ENCODE data around the gene EPX. TPM values are rescaled to one million over a fixed set of nuclear protein-coding genes. Genes with fewer than 3 reads are reported as not detected.

Gene EPX
- total RNA-seq, 1 experiment from 2014 or later: not detected

GRCh38 chr17:58186591-58186990 is 5.9 kb upstream of the EPX start:
- no peak for DNase-seq (ENCODE audit: low read depth)

GRCh38 chr17:58187063-58187462 is 5.5 kb upstream of the EPX start:
- DNase-seq (ENCODE audit: low read depth): no peak

GRCh38 chr17:58187675-58188074 is 4.9 kb upstream of the EPX start:
- no peak for DNase-seq (ENCODE audit: low read depth)

GRCh38 chr17:58189436-58190146 is 2.9 kb upstream of the EPX start:
- peak; percentile 90 for DNase-seq (ENCODE audit: low read depth)

GRCh38 chr17:58191241-58191896 is 1.2 kb upstream of the EPX start:
- no peak for DNase-seq (ENCODE audit: low read depth)

GRCh38 chr17:58193641-58194255 is 1.2 kb downstream of the EPX start:
- no peak for DNase-seq (ENCODE audit: low read depth)

- DNase-seq (ENCODE audit: low read depth): no peak
Measured at GRCh38 chr17:58195518-58196123, 3.1 kb downstream of the EPX start.

GRCh38 chr17:58196610-58197009 is 4.1 kb downstream of the EPX start:
- no peak for DNase-seq (ENCODE audit: low read depth)

GRCh38 chr17:58200024-58200633 is 7.6 kb downstream of the EPX start:
- DNase-seq (ENCODE audit: low read depth): peak; percentile 63

- no peak for DNase-seq (ENCODE audit: low read depth)
Measured at GRCh38 chr17:58202859-58203258, 10.3 kb downstream of the EPX start.

GRCh38 chr17:58204796-58205195 is 12.3 kb downstream of the EPX start:
- peak; percentile 79 for DNase-seq (ENCODE audit: low read depth)

GRCh38 chr17:58205936-58206335 is 13.4 kb downstream of the EPX start:
- DNase-seq (ENCODE audit: low read depth): no peak

GRCh38 chr17:58207451-58207850 is 14.9 kb downstream of the EPX start:
- no peak for DNase-seq (ENCODE audit: low read depth)

GRCh38 chr17:58208344-58208743 is 15.8 kb downstream of the EPX start:
- no peak for DNase-seq (ENCODE audit: low read depth)

- DNase-seq (ENCODE audit: low read depth): no peak
Measured at GRCh38 chr17:58210922-58211321, 18.4 kb downstream of the EPX start.

- no peak for DNase-seq (ENCODE audit: low read depth)
Measured at GRCh38 chr17:58215685-58216084, 23.2 kb downstream of the EPX start.

GRCh38 chr17:58217766-58218165 is 25.2 kb downstream of the EPX start:
- DNase-seq (ENCODE audit: low read depth): no peak

GRCh38 chr17:58219007-58219788 is 26.7 kb downstream of the EPX start, which contains the start of gene MKS1:
MKS1 (minus strand) TSS chr17:58219255; CDS start chr17:58219230, 25 bp downstream.
- peak; percentile 85 for DNase-seq (ENCODE audit: low read depth)

- peak; percentile 18 for DNase-seq (ENCODE audit: low read depth)
Measured at GRCh38 chr17:58219789-58220183, 27.3 kb downstream of the EPX start.

- peak; percentile 73 for DNase-seq (ENCODE audit: low read depth)
Measured at GRCh38 chr17:58224315-58224714, 31.8 kb downstream of the EPX start.

GRCh38 chr17:58227733-58228132 is 35.2 kb downstream of the EPX start:
- DNase-seq (ENCODE audit: low read depth): no peak

All from RPMI7951 (cell line).